Smooth muscle cell (in vitro differentiated cells): ENCODE data around the gene SKI. TPM values are rescaled to one million over a fixed set of nuclear protein-coding genes. Genes with fewer than 3 reads are reported as not detected.

Experiments used
- DNase-seq: peaks from one replicate; lab custom pipeline; 2025; ENCODE audit not compliant: unreplicated experiment; lab: John Stamatoyannopoulos, UW
- H2AFZ ChIP-seq: fragments of 200-600 bp; sonication (generic); 2 replicates; pipeline ENCODE4 v1.6.0; 2016; ENCODE audit warnings: antibody characterized with exemption, low read depth, mild to moderate bottlenecking
- H3F3A ChIP-seq: fragments of 200-600 bp; sonication (generic); 2 replicates; pipeline ENCODE4 v1.6.0; 2017; ENCODE audit warnings: antibody characterized with exemption, low read depth
- H3K27ac ChIP-seq: fragments of 200-600 bp; sonication (generic); 2 replicates; pipeline ENCODE4 v1.5.1; 2016; ENCODE audit warnings: low read depth, mild to moderate bottlenecking
- H3K27me3 ChIP-seq: fragments of 200-600 bp; sonication (generic); 2 replicates; pipeline ENCODE4 v1.6.1; 2016; ENCODE audit warnings: low read depth, mild to moderate bottlenecking
- H3K36me3 ChIP-seq: fragments of 200-600 bp; sonication (generic); 2 replicates; pipeline ENCODE4 v1.5.1; 2016; ENCODE audit warnings: low read depth
- H3K4me1 ChIP-seq: fragments of 200-600 bp; sonication (generic); 2 replicates; pipeline ENCODE4 v1.5.1; 2016; ENCODE audit warnings: low read depth
- H3K4me2 ChIP-seq: fragments of 200-600 bp; sonication (generic); 2 replicates; pipeline ENCODE4 v1.6.0; 2016; ENCODE audit warnings: mild to moderate bottlenecking
- H3K4me3 ChIP-seq: fragments of 200-600 bp; sonication (generic); 2 replicates; pipeline ENCODE4 v1.5.1; 2016; ENCODE audit warnings: mild to moderate bottlenecking
- H3K79me2 ChIP-seq: fragments of 200-600 bp; sonication (generic); 2 replicates; pipeline ENCODE4 v1.6.0; 2016; ENCODE audit warnings: low read depth, mild to moderate bottlenecking
- H3K9ac ChIP-seq: fragments of 200-600 bp; sonication (generic); 2 replicates; pipeline ENCODE4 v1.6.0; 2016; ENCODE audit warnings: low read depth
- H3K9me3 ChIP-seq: fragments of 200-600 bp; sonication (generic); replicated peaks from 2 replicates; pipeline ENCODE4 v1.5.1; 2016; ENCODE audit warnings: low read depth
- H4K20me1 ChIP-seq: fragments of 200-600 bp; sonication (generic); 2 replicates; pipeline ENCODE4 v1.6.0; 2016; ENCODE audit warnings: low read depth
- WGBS: methylation state at CpG from one replicate; pipeline ENCODE4 v1.1.7; 2016; ENCODE audit warnings: low lambda C conversion rate; 5-methylcytosine and 5-hydroxymethylcytosine counted together
- polyA plus RNA-seq: library from polyadenylated mRNA; unstranded; fragments of >200 nt; fragmentation: Nextera tagmentation; extraction: Ambion mirVana; gene quantifications from 2 replicates; pipeline ENCODE4 v1.2.1, GENCODE V29; 2016
- total RNA-seq: library from RNA; depleted of rRNA; stranded (reverse); fragments of >200 nt; gene quantifications from 2 replicates; pipeline ENCODE4 v1.2.3, GENCODE V29; 2014
- TF ChIP-seq, protein P1 (sequence below): fragments of 200-600 bp; sonication (generic); IDR thresholded peaks from 2 replicates; pipeline ENCODE4 v1.5.1; 2017; ENCODE audit warnings: borderline replicate concordance, mild to moderate bottlenecking, antibody characterized with exemption; ENCODE audit not compliant: insufficient read depth, poor library complexity, severe bottlenecking

Gene SKI
- total and polyA plus RNA-seq, 2 experiments from 2014 or later = 4.2 to 19.6 TPM

DNA sequence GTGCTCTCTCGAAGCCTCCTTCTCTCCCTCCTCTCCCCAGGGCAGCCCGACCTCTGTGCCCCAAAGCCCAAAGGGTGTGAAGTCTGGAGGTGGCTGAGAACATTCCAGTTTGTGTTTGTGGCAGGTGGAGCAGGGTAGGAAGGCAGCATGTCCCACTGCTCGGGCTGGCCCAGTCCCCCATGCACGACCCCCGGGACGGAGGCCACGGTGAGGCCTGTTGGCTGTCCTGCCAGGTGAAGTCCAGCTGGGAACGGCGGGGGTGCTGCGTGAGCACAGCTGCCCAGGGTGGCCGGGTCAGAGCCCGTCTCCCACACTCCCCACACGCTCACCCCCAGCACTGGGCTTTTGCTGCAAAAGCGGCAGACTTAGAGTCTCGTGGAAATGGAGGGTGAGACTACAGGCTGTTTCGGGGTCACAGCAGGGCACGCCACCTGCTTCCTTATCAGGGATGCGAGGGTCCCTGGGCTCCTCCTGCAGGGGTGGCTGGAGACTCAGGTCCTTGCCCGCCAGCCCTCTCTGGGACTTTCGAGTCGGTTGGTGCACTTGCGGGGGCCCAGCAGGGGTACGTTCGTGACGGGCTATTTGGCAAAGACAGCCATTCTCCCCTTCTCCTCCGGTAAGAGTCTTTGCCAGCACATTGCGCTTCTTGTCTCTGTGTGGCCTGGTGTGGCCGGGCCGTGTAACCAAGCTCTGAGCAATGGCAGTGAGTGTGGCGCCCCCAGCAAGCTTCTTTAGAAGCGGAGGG, 123.0 kb downstream of the SKI start:
- H3K9me3 ChIP-seq = no peaks in the 10 kb centered on the region
- no peaks in the 10 kb centered on the region for H3F3A ChIP-seq
- H3K27ac ChIP-seq = no peak overlapping the region
- WGBS = 89% methylated on average over 31 of the region's 31 CpGs
- TF ChIP-seq, protein P1, sequence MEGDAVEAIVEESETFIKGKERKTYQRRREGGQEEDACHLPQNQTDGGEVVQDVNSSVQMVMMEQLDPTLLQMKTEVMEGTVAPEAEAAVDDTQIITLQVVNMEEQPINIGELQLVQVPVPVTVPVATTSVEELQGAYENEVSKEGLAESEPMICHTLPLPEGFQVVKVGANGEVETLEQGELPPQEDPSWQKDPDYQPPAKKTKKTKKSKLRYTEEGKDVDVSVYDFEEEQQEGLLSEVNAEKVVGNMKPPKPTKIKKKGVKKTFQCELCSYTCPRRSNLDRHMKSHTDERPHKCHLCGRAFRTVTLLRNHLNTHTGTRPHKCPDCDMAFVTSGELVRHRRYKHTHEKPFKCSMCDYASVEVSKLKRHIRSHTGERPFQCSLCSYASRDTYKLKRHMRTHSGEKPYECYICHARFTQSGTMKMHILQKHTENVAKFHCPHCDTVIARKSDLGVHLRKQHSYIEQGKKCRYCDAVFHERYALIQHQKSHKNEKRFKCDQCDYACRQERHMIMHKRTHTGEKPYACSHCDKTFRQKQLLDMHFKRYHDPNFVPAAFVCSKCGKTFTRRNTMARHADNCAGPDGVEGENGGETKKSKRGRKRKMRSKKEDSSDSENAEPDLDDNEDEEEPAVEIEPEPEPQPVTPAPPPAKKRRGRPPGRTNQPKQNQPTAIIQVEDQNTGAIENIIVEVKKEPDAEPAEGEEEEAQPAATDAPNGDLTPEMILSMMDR = no peak
- no peaks in the 10 kb centered on the region for H3K36me3 ChIP-seq
- H3K4me1 ChIP-seq = peaks cover 15% of the 10 kb centered on the region
- H2AFZ ChIP-seq = no peak overlapping the region
- no peak overlapping the region for H3K9ac ChIP-seq
- no peak for DNase-seq
- H3K79me2 ChIP-seq = no peaks in the 10 kb centered on the region
- no peak overlapping the region for H3K4me2 ChIP-seq
- no peak overlapping the region for H3K4me3 ChIP-seq
- H3K27me3 ChIP-seq = no peaks in the 10 kb centered on the region
- no peaks in the 10 kb centered on the region for H4K20me1 ChIP-seq

GRCh38 chr1:2351723-2352122, 123.6 kb downstream of the SKI start:
- H3F3A ChIP-seq = no peaks in the 10 kb centered on the region
- H3K9ac ChIP-seq = no peak overlapping the region
- DNase-seq = no peak
- WGBS = 90% methylated on average over 8 of the region's 8 CpGs
- H4K20me1 ChIP-seq = no peaks in the 10 kb centered on the region
- no peaks in the 10 kb centered on the region for H3K27me3 ChIP-seq
- no peaks in the 10 kb centered on the region for H3K9me3 ChIP-seq
- no peak overlapping the region for H3K27ac ChIP-seq
- no peak overlapping the region for H3K4me2 ChIP-seq
- H3K4me1 ChIP-seq = peaks cover 15% of the 10 kb centered on the region
- H2AFZ ChIP-seq = no peak overlapping the region
- H3K79me2 ChIP-seq = no peaks in the 10 kb centered on the region
- TF ChIP-seq, protein P1 = no peak
- no peak overlapping the region for H3K4me3 ChIP-seq
- no peaks in the 10 kb centered on the region for H3K36me3 ChIP-seq

DNA sequence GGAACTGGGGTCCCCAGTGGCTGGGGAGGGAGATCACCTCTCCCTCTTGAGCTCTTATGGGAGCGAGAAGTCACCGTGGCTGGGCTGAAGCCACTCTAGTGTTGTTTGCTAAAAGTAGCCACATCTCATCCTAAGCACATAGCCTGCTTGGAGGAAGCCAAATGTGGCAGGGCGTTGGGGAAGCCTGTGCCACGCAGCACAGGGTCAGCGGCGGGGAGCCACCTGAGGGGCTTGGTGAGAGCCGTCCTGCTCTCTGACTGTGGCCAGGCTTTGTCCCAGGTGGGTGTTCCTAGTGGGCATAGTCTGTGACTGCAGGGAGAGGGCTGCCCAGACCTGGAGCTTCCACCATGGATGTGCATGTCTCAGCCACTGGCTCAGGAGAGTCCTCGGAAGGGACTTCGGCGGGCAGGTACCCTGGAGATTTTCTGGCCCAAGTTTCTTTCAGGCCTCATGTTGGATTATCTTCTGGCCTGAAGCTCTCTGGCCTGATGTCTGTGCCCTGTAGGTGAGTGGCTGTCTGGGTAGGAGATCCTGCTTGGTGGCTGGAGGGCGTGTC, 124.3 kb downstream of the SKI start:
- Histone ChIP-seq H3K9ac (no peak overlapping the region), H2AFZ (no peak overlapping the region), H3K4me3 (no peak overlapping the region), H3K4me2 (no peak overlapping the region), H3K9me3 (no peaks in the 10 kb centered on the region), H3K27ac (no peak overlapping the region), H3K36me3 (no peaks in the 10 kb centered on the region), H3K79me2 (no peaks in the 10 kb centered on the region), H4K20me1 (no peaks in the 10 kb centered on the region), H3K27me3 (no peaks in the 10 kb centered on the region), H3F3A (no peaks in the 10 kb centered on the region), H3K4me1 (peaks cover 15% of the 10 kb centered on the region)
- WGBS = 97% methylated on average over 11 of the region's 11 CpGs
- TF ChIP-seq, protein P1 = no peak
- no peak for DNase-seq
